ENCODE measurements around the gene EEFSEC.

DNA sequence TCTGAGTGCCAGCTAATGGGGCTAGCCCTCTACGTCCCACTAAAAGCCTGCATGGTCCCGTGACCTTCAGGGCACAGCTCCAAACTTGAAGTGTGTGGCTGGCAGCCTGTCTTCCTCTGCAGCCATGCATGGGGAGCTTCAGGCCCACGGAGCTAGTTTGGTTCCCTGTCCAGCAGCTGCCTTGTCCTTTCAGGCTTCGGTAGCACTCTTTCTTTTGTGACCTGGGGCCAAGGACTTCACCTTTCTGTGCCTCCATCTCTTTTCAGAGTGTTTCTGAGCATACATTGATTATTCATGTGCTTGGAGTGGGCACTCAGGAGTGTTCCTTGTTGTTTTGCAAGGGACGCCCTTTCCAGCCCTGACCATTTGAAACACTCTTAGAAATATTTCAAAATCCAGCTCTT is 158.2 kb downstream of the EEFSEC start:
- TF ChIP-seq, protein P1, sequence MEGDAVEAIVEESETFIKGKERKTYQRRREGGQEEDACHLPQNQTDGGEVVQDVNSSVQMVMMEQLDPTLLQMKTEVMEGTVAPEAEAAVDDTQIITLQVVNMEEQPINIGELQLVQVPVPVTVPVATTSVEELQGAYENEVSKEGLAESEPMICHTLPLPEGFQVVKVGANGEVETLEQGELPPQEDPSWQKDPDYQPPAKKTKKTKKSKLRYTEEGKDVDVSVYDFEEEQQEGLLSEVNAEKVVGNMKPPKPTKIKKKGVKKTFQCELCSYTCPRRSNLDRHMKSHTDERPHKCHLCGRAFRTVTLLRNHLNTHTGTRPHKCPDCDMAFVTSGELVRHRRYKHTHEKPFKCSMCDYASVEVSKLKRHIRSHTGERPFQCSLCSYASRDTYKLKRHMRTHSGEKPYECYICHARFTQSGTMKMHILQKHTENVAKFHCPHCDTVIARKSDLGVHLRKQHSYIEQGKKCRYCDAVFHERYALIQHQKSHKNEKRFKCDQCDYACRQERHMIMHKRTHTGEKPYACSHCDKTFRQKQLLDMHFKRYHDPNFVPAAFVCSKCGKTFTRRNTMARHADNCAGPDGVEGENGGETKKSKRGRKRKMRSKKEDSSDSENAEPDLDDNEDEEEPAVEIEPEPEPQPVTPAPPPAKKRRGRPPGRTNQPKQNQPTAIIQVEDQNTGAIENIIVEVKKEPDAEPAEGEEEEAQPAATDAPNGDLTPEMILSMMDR (IDR thresholded peaks at IDR 0.05; ENCODE audit: low read depth, low read length) = no peak
- TF ChIP-seq EZH2phosphoT487 (IDR thresholded peaks at IDR 0.05; ENCODE audit: low read depth) = no peak

Measured in OCI-LY3 (cell line).